Right atrium auricular region (tissue), 2 donors: ENCODE measurements around the gene LAMA5. TPM values are rescaled to one million over a fixed set of nuclear protein-coding genes. Genes with fewer than 3 reads are reported as not detected.

Experiments used
- DNase-seq: peaks from one replicate; pipeline ENCODE4 v3.0.0-alpha.2; 2019; ENCODE audit warnings: low spot score
- H3K27ac ChIP-seq, 2 donors: fragments of 200-600 bp; sonication (generic); 1 replicate in 1 of 2; 2 replicates in 1 of 2; pipeline ENCODE4 v1.5.1; 2016 to 2019
- H3K27me3 ChIP-seq, 2 donors: fragments of 200-600 bp; sonication (generic); one replicate each; pipeline versions ENCODE4 v1.5.1 to v1.6.0; 2017 to 2019
- H3K36me3 ChIP-seq: fragments of 200-600 bp; sonication (generic); one replicate; pipeline ENCODE4 v1.5.1; 2016
- H3K4me1 ChIP-seq, 2 donors: fragments of 200-600 bp; sonication (generic); one replicate each; pipeline versions ENCODE4 v1.5.1 to v1.6.0; 2017 to 2019
- H3K4me3 ChIP-seq, 2 donors: fragments of 200-600 bp; sonication (generic); 1 replicate in 1 of 2; 2 replicates in 1 of 2; pipeline ENCODE4 v1.5.1; 2017 to 2019; ENCODE audit warnings: mild to moderate bottlenecking in 1 of 2, moderate library complexity in 1 of 2
- H3K9me3 ChIP-seq, 2 donors: fragments of 200-600 bp; sonication (generic); one replicate each; pipeline ENCODE4 v1.5.1; 2019
- total RNA-seq, 2 donors: library from RNA; depleted of rRNA; stranded (reverse); fragments of >200 nt; gene quantifications; one replicate each; pipeline ENCODE4 v1.1.0, GENCODE V29; 2016
- TF ChIP-seq, protein P1 (sequence below), 2 donors: fragments of 200-600 bp; sonication (generic); IDR thresholded peaks; one replicate each; pipeline ENCODE4 v1.5.1; 2019; ENCODE audit warnings: antibody characterized with exemption in 2 of 2

Gene LAMA5
- total RNA-seq, 2 donors from 2014 or later: 61.1 to 69.4 TPM

DNA sequence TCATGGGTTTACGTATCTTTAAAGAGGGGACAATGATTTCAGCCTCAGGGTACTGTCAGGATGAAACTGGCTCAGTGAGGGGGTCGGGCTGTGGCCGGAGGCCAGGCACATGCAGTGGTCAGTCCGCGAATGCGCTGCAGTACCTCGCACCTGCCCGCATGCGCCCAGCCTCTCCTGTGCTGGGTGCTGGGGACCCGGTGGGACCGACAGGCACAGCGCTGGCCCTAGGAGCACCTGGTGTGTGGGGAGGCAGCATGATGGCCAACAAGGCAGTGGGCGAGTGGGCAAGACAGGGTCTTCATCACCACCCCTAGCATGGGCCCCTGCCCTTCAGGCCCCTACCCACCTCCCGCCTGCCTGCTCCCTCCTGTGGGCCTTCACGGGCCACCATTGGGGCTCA is 40.9 kb upstream of the LAMA5 start:
- Histone ChIP-seq H3K27ac (peak overlapping the region in 1 of 2 donors; percentile 31), H3K4me1 (peaks cover 0 to 44% of the 10 kb centered on the region in 2 donors), H3K36me3 (no peaks in the 10 kb centered on the region), H3K27me3 (no peaks in the 10 kb centered on the region), H3K9me3 (no peaks in the 10 kb centered on the region), H3K4me3 (no peak overlapping the region)
- no peak for DNase-seq
- TF ChIP-seq, protein P1, sequence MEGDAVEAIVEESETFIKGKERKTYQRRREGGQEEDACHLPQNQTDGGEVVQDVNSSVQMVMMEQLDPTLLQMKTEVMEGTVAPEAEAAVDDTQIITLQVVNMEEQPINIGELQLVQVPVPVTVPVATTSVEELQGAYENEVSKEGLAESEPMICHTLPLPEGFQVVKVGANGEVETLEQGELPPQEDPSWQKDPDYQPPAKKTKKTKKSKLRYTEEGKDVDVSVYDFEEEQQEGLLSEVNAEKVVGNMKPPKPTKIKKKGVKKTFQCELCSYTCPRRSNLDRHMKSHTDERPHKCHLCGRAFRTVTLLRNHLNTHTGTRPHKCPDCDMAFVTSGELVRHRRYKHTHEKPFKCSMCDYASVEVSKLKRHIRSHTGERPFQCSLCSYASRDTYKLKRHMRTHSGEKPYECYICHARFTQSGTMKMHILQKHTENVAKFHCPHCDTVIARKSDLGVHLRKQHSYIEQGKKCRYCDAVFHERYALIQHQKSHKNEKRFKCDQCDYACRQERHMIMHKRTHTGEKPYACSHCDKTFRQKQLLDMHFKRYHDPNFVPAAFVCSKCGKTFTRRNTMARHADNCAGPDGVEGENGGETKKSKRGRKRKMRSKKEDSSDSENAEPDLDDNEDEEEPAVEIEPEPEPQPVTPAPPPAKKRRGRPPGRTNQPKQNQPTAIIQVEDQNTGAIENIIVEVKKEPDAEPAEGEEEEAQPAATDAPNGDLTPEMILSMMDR (IDR thresholded peaks at IDR 0.05): no peak

DNA sequence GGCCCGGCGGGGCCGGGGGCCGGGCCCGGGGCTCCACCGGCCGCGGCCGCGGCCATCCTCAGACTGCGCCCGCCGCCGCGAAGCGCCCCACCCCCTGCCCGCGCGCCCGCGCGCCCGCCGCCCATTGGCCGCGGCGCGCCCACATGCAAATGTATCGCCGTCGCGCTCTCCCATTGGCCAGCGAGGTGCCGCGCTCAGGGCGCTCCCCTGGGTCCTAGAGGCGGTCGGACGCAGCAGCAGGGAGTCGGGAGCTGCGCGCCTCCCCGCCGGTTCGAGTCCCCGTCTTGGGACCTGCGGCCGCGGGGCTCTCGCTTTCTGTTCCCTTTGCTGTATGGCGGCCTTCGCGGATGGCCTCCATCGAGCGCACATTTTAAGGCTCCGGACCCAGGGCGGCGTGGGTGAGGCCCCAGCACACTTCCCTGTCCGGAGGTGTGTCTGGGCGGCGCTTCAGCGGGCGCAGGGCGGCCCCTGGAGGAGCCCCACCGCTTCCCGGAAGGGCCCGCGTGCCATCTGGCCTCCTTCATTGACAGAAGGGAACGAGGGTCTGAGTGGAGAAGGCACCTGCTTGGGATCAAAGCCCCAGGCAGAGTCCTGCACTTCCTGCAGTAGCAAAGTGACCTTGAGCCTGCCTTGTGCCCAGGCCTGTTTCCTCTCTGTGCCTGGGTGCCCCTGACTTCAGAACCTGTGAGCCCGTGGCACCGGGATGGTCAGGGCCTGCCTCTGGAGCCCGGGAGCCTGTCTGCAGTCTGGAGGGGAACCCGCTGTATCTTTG is 40.3 kb upstream of the LAMA5 start, which contains the start of gene CABLES2:
CABLES2 (minus strand) TSS at position 65 of the 772 bp plus-strand sequence; CDS start at position 56, 9 bp downstream.
- peak within 1 kb of the TSS; percentile 63 to 64 for H3K4me3 ChIP-seq
- peak within 1 kb of the TSS; percentile 82 to 86 for H3K27ac ChIP-seq
- H3K27me3 ChIP-seq: no peaks in the 10 kb centered on the region
- TF ChIP-seq, protein P1 (IDR thresholded peaks at IDR 0.05): peak in 1 of 2 donors; percentile 33
- no peaks in the 10 kb centered on the region for H3K36me3 ChIP-seq
- H3K9me3 ChIP-seq: no peaks in the 10 kb centered on the region
- DNase-seq: peak; percentile 95
- peaks cover 0 to 44% of the 10 kb centered on the region in 2 donors for H3K4me1 ChIP-seq

DNA sequence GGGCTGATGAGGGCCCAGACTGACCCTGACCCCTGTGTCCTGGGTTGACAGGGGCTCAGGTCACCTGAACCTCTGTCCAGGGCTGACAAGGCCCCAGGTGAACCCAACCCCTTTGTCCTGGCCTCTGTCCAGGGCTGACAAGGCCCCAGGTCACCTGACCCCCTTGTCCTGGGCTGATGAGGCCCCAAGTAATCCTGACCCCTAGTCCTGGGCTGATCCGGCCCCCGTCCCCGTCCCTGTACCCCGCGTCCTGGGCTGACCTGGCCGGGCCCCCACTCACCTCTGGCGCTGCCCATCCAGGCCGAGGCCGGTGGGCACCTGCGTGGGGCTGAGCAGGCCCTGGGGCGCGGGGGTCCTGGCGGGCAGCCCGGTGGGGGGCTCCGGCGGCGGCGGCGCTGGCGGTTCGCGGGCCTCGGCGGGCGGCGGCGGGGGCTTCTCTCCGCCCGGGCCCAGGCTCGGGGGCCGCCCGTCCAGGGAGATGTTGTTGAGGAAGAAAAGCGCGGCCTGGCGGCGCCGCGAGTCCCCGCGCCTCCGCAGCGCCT is 39.6 kb upstream of the LAMA5 start:
- peak overlapping the region; percentile 63 to 64 for H3K4me3 ChIP-seq
- no peaks in the 10 kb centered on the region for H3K9me3 ChIP-seq
- no peaks in the 10 kb centered on the region for H3K36me3 ChIP-seq
- DNase-seq: no peak
- TF ChIP-seq, protein P1 (IDR thresholded peaks at IDR 0.05): no peak
- H3K27me3 ChIP-seq: no peaks in the 10 kb centered on the region
- peaks cover 0 to 44% of the 10 kb centered on the region in 2 donors for H3K4me1 ChIP-seq
- peak overlapping the region; percentile 82 to 86 for H3K27ac ChIP-seq

DNA sequence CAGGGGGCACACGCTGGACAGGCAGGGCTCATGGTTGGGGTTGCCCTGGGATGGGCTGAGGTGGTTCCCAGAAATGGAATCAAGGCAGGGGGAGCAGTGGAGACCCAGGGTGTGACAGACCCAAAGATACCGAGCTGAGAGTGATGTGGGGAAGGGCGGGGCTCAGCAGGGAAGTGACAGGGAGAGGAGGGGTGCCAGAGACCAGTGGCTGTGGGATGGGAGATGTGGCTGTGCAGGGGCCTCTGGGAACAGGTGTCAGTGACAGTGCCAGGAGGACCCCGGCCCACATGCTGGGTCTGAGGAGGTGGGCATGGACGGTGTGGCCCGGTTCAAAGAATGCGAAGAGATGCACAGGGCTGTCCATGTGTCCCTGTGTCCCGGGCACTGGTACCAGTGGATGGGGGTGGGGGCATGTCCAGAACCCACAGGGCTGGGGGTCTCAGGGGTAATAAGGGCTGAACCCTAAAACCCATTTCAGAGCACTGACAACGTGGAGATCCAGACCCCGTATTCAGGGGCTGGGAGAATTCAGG is 38.9 kb upstream of the LAMA5 start:
- H3K4me1 ChIP-seq: peaks cover 0 to 44% of the 10 kb centered on the region in 2 donors
- H3K36me3 ChIP-seq: no peaks in the 10 kb centered on the region
- H3K9me3 ChIP-seq: no peaks in the 10 kb centered on the region
- TF ChIP-seq, protein P1 (IDR thresholded peaks at IDR 0.05): no peak
- peak overlapping the region; percentile 63 to 64 for H3K4me3 ChIP-seq
- H3K27ac ChIP-seq: peak overlapping the region; percentile 82 to 86
- DNase-seq: no peak
- H3K27me3 ChIP-seq: no peaks in the 10 kb centered on the region

DNA sequence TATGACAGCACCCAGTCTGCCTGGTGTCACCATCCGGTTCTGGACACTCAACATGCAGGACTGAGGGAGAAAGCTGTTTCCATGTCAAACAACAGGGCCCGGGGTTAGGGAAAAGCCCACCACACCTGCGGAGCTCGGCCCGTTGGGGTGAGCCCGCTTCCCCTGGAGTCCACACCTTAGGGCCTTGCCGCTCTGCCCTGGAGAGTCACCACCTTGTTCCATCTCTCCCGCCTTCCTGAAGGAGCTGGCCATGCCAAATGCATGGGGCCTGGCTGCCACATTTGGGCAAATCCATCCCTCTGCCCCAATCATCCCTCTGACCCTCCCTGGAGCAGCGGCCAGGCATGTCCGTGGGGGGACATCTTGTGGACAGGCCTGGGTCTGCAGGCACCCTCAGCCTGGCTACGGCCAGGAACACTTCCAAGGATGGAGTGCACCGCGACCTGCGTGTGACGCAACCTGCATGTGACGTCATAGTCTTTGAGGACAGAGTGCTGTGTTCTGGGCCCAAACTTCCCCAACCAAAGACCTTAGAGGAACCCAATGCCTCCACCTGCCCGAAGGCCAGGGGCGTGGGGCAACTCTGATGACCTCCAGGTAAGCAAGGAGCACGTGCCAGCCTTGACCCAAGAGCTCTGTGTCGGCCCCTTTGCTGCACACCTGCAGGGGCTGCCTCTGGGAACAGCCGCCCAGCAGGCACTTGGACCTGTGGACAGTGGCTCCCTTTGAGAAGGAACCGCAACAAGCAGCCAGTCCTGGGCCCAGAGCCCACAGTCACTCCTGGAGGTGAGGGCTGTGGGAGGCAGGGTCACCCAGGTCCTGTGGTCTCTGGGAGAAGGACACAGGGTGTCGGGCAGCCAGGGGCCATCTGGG is 38.2 kb upstream of the LAMA5 start:
- H3K4me3 ChIP-seq: peak overlapping the region; percentile 63 to 64
- no peaks in the 10 kb centered on the region for H3K27me3 ChIP-seq
- peak; percentile 71 for DNase-seq
- H3K36me3 ChIP-seq: no peaks in the 10 kb centered on the region
- TF ChIP-seq, protein P1 (IDR thresholded peaks at IDR 0.05): peak; percentile 52 to 67
- peaks cover 0 to 42% of the 10 kb centered on the region in 2 donors for H3K4me1 ChIP-seq
- no peaks in the 10 kb centered on the region for H3K9me3 ChIP-seq
- H3K27ac ChIP-seq: peak overlapping the region; percentile 82 to 86
